ENCODE data around the gene TSSC4.

The TSSC4 gene

GRCh38 chr11:2415171-2415570 lies 14.6 kb downstream of the TSSC4 start:
- Mint-ChIP-seq H3K27ac (no peak overlapping the region), H3K36me3 (ENCODE audit: low read depth) (no peaks in the 10 kb centered on the region), H3K4me1 (peaks cover 51% of the 10 kb centered on the region), H3K4me3 (no peak overlapping the region), H3K27me3 (ENCODE audit: low read depth, poor library complexity) (no peaks in the 10 kb centered on the region), H3K9me3 (no peaks in the 10 kb centered on the region)
- no peak for TF ChIP-seq CTCF (IDR thresholded peaks at IDR 0.05)
- DNase-seq: no peak

GRCh38 chr11:2415601-2416380 lies 15.2 kb downstream of the TSSC4 start:
- Mint-ChIP-seq H3K9me3 (no peaks in the 10 kb centered on the region), H3K4me1 (peaks cover 45% of the 10 kb centered on the region), H3K4me3 (no peak overlapping the region), H3K36me3 (ENCODE audit: low read depth) (no peaks in the 10 kb centered on the region), H3K27me3 (ENCODE audit: low read depth, poor library complexity) (no peaks in the 10 kb centered on the region), H3K27ac (no peak overlapping the region)
- DNase-seq: no peak
- peak; percentile 19 for TF ChIP-seq CTCF (IDR thresholded peaks at IDR 0.05)

GRCh38 chr11:2416765-2417164 lies 16.2 kb downstream of the TSSC4 start:
- no peak for DNase-seq
- Mint-ChIP-seq H3K36me3 (ENCODE audit: low read depth) (no peaks in the 10 kb centered on the region), H3K27ac (no peak overlapping the region), H3K4me3 (no peak overlapping the region), H3K4me1 (peaks cover 35% of the 10 kb centered on the region), H3K9me3 (no peaks in the 10 kb centered on the region), H3K27me3 (ENCODE audit: low read depth, poor library complexity) (no peaks in the 10 kb centered on the region)
- TF ChIP-seq CTCF (IDR thresholded peaks at IDR 0.05): no peak

- DNase-seq: no peak
- H3K27ac Mint-ChIP-seq: no peak overlapping the region
- H3K4me3 Mint-ChIP-seq: no peak overlapping the region
- H3K27me3 Mint-ChIP-seq (ENCODE audit: low read depth, poor library complexity): no peaks in the 10 kb centered on the region
- H3K4me1 Mint-ChIP-seq: peaks cover 24% of the 10 kb centered on the region
- no peaks in the 10 kb centered on the region for H3K36me3 Mint-ChIP-seq (ENCODE audit: low read depth)
- TF ChIP-seq CTCF (IDR thresholded peaks at IDR 0.05): no peak
- H3K9me3 Mint-ChIP-seq: no peaks in the 10 kb centered on the region
These were observed 17.5 kb downstream of the TSSC4 start for GRCh38 chr11:2417856-2418692.

- Mint-ChIP-seq H3K27me3 (ENCODE audit: low read depth, poor library complexity) (no peaks in the 10 kb centered on the region), H3K4me3 (no peak overlapping the region), H3K9me3 (no peaks in the 10 kb centered on the region), H3K27ac (no peak overlapping the region), H3K36me3 (ENCODE audit: low read depth) (no peaks in the 10 kb centered on the region), H3K4me1 (peaks cover 24% of the 10 kb centered on the region)
- TF ChIP-seq CTCF (IDR thresholded peaks at IDR 0.05): no peak
- DNase-seq: no peak
These were observed 18.3 kb downstream of the TSSC4 start for GRCh38 chr11:2418693-2419360.

Measured in nephron progenitor cell (in vitro differentiated cells).